Measurements from ENCODE around the gene MYL12A. TPM values are rescaled to one million over a fixed set of nuclear protein-coding genes. Genes with fewer than 3 reads are reported as not detected.

MYL12A gene
- total RNA-seq, 1 experiment from 2014 or later = 230 TPM

DNA sequence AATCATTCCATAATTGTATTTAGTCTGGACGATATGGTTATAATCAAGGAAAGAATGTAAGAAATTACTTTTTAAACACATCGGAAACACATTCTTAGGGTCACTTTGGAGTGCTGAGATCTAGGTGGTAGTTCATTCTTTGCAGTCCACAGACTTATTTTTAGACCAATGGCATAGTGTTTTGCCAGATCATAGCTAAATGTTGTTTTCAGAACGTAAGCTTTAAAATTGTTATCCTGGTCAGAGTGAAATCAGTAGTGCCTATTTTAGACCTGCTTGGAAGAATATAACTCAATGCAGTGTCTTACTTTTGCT is 4.3 kb downstream of the MYL12A start:
- POLR2A ChIA-PET = no interaction called here
- H3K27ac Mint-ChIP-seq = no peak overlapping the region
- DNase-seq (ENCODE audit: low spot score) (no peak), ATAC-seq (no peak)
- H3K27me3 Mint-ChIP-seq (ENCODE audit: low read depth) = no peaks in the 10 kb centered on the region
- TF ChIP-seq ZNF138 (CRISPR knock-in tag; conservative IDR thresholded peaks at IDR 0.05) = no peak
- TF ChIP-seq NR1H2 (CRISPR knock-in tag; IDR thresholded peaks at IDR 0.05) = no peak
- no peak for TF ChIP-seq KAT7 (CRISPR knock-in tag; IDR thresholded peaks at IDR 0.05; ENCODE audit: borderline replicate concordance)
- no peak for TF ChIP-seq NFYB (CRISPR knock-in tag; conservative IDR thresholded peaks at IDR 0.05; ENCODE audit: low read depth)
- no peak for TF ChIP-seq ZNF396 (CRISPR knock-in tag; IDR thresholded peaks at IDR 0.05; ENCODE audit: borderline replicate concordance)
- TF ChIP-seq, protein P1, sequence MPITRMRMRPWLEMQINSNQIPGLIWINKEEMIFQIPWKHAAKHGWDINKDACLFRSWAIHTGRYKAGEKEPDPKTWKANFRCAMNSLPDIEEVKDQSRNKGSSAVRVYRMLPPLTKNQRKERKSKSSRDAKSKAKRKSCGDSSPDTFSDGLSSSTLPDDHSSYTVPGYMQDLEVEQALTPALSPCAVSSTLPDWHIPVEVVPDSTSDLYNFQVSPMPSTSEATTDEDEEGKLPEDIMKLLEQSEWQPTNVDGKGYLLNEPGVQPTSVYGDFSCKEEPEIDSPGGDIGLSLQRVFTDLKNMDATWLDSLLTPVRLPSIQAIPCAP (CRISPR knock-in tag; IDR thresholded peaks at IDR 0.05) = no peak
- no peak for TF ChIP-seq JAZF1 (CRISPR knock-in tag; IDR thresholded peaks at IDR 0.05)
- TF ChIP-seq FOXP1 (CRISPR knock-in tag; IDR thresholded peaks at IDR 0.05; ENCODE audit: borderline replicate concordance) = no peak
- TF ChIP-seq, protein P2, sequence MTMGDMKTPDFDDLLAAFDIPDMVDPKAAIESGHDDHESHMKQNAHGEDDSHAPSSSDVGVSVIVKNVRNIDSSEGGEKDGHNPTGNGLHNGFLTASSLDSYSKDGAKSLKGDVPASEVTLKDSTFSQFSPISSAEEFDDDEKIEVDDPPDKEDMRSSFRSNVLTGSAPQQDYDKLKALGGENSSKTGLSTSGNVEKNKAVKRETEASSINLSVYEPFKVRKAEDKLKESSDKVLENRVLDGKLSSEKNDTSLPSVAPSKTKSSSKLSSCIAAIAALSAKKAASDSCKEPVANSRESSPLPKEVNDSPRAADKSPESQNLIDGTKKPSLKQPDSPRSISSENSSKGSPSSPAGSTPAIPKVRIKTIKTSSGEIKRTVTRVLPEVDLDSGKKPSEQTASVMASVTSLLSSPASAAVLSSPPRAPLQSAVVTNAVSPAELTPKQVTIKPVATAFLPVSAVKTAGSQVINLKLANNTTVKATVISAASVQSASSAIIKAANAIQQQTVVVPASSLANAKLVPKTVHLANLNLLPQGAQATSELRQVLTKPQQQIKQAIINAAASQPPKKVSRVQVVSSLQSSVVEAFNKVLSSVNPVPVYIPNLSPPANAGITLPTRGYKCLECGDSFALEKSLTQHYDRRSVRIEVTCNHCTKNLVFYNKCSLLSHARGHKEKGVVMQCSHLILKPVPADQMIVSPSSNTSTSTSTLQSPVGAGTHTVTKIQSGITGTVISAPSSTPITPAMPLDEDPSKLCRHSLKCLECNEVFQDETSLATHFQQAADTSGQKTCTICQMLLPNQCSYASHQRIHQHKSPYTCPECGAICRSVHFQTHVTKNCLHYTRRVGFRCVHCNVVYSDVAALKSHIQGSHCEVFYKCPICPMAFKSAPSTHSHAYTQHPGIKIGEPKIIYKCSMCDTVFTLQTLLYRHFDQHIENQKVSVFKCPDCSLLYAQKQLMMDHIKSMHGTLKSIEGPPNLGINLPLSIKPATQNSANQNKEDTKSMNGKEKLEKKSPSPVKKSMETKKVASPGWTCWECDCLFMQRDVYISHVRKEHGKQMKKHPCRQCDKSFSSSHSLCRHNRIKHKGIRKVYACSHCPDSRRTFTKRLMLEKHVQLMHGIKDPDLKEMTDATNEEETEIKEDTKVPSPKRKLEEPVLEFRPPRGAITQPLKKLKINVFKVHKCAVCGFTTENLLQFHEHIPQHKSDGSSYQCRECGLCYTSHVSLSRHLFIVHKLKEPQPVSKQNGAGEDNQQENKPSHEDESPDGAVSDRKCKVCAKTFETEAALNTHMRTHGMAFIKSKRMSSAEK (CRISPR knock-in tag; IDR thresholded peaks at IDR 0.05; ENCODE audit: borderline replicate concordance) = no peak
- no peak for TF ChIP-seq ZNF416 (CRISPR knock-in tag; IDR thresholded peaks at IDR 0.05)
- no peak for TF ChIP-seq ZNF219 (CRISPR knock-in tag; IDR thresholded peaks at IDR 0.05; ENCODE audit: borderline replicate concordance)
- TF ChIP-seq HMGA2 (CRISPR knock-in tag; IDR thresholded peaks at IDR 0.05) = no peak
- TF ChIP-seq CREB1 (CRISPR knock-in tag; IDR thresholded peaks at IDR 0.05) = no peak
- no peak overlapping the region for H3K4me3 Mint-ChIP-seq
- H3K9me3 Mint-ChIP-seq = no peaks in the 10 kb centered on the region
- peaks cover 46% of the 10 kb centered on the region for H3K36me3 Mint-ChIP-seq
- CTCF ChIA-PET = no interaction called here
- H3K4me1 Mint-ChIP-seq = peaks cover 15% of the 10 kb centered on the region

DNA sequence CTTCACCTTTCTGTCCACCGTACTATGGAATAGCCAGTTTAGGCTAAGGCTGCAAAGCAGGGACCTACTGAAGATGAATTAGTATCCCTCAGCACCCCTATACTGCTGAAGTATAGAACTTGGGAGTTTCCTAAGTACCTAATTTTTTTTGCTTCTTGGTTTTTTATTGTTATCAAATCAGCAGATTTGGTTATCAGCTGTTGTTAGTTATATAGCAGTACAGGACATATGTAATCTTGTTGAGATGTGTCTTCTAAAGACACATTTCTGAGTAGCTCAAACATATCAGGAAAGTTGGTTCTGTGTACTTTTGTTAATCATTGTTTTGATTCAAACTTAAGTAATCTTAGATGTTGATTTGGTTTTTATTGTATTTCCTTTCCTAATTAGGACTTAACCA is 5.2 kb downstream of the MYL12A start:
- H3K27ac Mint-ChIP-seq = no peak overlapping the region
- CTCF ChIA-PET = no interaction called here
- ATAC-seq = no peak
- peaks cover 17% of the 10 kb centered on the region for H3K4me1 Mint-ChIP-seq
- no peak overlapping the region for H3K4me3 Mint-ChIP-seq
- no peaks in the 10 kb centered on the region for H3K27me3 Mint-ChIP-seq (ENCODE audit: low read depth)
- H3K9me3 Mint-ChIP-seq = no peaks in the 10 kb centered on the region
- no peak for DNase-seq (ENCODE audit: low spot score)
- peaks cover 55% of the 10 kb centered on the region for H3K36me3 Mint-ChIP-seq
- POLR2A ChIA-PET = no interaction called here
- TF ChIP-seq, protein P3, sequence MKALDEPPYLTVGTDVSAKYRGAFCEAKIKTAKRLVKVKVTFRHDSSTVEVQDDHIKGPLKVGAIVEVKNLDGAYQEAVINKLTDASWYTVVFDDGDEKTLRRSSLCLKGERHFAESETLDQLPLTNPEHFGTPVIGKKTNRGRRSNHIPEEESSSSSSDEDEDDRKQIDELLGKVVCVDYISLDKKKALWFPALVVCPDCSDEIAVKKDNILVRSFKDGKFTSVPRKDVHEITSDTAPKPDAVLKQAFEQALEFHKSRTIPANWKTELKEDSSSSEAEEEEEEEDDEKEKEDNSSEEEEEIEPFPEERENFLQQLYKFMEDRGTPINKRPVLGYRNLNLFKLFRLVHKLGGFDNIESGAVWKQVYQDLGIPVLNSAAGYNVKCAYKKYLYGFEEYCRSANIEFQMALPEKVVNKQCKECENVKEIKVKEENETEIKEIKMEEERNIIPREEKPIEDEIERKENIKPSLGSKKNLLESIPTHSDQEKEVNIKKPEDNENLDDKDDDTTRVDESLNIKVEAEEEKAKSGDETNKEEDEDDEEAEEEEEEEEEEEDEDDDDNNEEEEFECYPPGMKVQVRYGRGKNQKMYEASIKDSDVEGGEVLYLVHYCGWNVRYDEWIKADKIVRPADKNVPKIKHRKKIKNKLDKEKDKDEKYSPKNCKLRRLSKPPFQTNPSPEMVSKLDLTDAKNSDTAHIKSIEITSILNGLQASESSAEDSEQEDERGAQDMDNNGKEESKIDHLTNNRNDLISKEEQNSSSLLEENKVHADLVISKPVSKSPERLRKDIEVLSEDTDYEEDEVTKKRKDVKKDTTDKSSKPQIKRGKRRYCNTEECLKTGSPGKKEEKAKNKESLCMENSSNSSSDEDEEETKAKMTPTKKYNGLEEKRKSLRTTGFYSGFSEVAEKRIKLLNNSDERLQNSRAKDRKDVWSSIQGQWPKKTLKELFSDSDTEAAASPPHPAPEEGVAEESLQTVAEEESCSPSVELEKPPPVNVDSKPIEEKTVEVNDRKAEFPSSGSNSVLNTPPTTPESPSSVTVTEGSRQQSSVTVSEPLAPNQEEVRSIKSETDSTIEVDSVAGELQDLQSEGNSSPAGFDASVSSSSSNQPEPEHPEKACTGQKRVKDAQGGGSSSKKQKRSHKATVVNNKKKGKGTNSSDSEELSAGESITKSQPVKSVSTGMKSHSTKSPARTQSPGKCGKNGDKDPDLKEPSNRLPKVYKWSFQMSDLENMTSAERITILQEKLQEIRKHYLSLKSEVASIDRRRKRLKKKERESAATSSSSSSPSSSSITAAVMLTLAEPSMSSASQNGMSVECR (CRISPR knock-in tag; IDR thresholded peaks at IDR 0.05; ENCODE audit: borderline replicate concordance) = no peak
- TF ChIP-seq ZNF232 (CRISPR knock-in tag; IDR thresholded peaks at IDR 0.05) (no peak), ETV6 (CRISPR knock-in tag; IDR thresholded peaks at IDR 0.05) (no peak), TP53 (CRISPR knock-in tag; IDR thresholded peaks at IDR 0.05) (no peak), NR3C1 (CRISPR knock-in tag; conservative IDR thresholded peaks at IDR 0.05; ENCODE audit: low read depth) (no peak), ZNF219 (CRISPR knock-in tag; IDR thresholded peaks at IDR 0.05; ENCODE audit: borderline replicate concordance) (no peak), PRRX2 (CRISPR knock-in tag; IDR thresholded peaks at IDR 0.05) (no peak), SMAD4 (CRISPR knock-in tag; IDR thresholded peaks at IDR 0.05) (no peak)
- TF ChIP-seq, protein P4, sequence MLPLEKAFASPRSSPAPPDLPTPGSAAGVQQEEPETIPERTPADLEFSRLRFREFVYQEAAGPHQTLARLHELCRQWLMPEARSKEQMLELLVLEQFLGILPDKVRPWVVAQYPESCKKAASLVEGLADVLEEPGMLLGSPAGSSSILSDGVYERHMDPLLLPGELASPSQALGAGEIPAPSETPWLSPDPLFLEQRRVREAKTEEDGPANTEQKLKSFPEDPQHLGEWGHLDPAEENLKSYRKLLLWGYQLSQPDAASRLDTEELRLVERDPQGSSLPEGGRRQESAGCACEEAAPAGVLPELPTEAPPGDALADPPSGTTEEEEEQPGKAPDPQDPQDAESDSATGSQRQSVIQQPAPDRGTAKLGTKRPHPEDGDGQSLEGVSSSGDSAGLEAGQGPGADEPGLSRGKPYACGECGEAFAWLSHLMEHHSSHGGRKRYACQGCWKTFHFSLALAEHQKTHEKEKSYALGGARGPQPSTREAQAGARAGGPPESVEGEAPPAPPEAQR (CRISPR knock-in tag; IDR thresholded peaks at IDR 0.05) = no peak
- TF ChIP-seq, protein P5, sequence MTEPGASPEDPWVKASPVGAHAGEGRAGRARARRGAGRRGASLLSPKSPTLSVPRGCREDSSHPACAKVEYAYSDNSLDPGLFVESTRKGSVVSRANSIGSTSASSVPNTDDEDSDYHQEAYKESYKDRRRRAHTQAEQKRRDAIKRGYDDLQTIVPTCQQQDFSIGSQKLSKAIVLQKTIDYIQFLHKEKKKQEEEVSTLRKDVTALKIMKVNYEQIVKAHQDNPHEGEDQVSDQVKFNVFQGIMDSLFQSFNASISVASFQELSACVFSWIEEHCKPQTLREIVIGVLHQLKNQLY (CRISPR knock-in tag; IDR thresholded peaks at IDR 0.05) = no peak
- TF ChIP-seq, protein P6, sequence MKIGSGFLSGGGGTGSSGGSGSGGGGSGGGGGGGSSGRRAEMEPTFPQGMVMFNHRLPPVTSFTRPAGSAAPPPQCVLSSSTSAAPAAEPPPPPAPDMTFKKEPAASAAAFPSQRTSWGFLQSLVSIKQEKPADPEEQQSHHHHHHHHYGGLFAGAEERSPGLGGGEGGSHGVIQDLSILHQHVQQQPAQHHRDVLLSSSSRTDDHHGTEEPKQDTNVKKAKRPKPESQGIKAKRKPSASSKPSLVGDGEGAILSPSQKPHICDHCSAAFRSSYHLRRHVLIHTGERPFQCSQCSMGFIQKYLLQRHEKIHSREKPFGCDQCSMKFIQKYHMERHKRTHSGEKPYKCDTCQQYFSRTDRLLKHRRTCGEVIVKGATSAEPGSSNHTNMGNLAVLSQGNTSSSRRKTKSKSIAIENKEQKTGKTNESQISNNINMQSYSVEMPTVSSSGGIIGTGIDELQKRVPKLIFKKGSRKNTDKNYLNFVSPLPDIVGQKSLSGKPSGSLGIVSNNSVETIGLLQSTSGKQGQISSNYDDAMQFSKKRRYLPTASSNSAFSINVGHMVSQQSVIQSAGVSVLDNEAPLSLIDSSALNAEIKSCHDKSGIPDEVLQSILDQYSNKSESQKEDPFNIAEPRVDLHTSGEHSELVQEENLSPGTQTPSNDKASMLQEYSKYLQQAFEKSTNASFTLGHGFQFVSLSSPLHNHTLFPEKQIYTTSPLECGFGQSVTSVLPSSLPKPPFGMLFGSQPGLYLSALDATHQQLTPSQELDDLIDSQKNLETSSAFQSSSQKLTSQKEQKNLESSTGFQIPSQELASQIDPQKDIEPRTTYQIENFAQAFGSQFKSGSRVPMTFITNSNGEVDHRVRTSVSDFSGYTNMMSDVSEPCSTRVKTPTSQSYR (CRISPR knock-in tag; IDR thresholded peaks at IDR 0.05) = no peak
